G401 (cell line): ENCODE results near the gene COG5. TPM values are rescaled to one million over a fixed set of nuclear protein-coding genes. Genes with fewer than 3 reads are reported as not detected.

Experiments
- DNase-seq: peaks from one replicate; pipeline ENCODE4 v3.0.0-alpha.2; 2015; ENCODE audit warnings: low spot score
- in situ Hi-C: cut with HindIII; loops from 2 replicates; pipeline ENCODE4 v1.10.0; 2016; ENCODE audit warnings: low sequenced_read_pairs, mixed read lengths
- total RNA-seq: library from RNA; depleted of rRNA; stranded (reverse); fragments of >200 nt; shearing (Covaris generic); gene quantifications from 2 replicates; pipeline ENCODE4 v1.2.3, GENCODE V29; 2014

COG5 gene
- total RNA-seq, 1 experiment from 2014 or later = 65.3 TPM

- DNase-seq = no peak
- in situ Hi-C loops = no loop called here
Measured at GRCh38 chr7:107528461-107528860, 35.3 kb downstream of the COG5 start.

DNA sequence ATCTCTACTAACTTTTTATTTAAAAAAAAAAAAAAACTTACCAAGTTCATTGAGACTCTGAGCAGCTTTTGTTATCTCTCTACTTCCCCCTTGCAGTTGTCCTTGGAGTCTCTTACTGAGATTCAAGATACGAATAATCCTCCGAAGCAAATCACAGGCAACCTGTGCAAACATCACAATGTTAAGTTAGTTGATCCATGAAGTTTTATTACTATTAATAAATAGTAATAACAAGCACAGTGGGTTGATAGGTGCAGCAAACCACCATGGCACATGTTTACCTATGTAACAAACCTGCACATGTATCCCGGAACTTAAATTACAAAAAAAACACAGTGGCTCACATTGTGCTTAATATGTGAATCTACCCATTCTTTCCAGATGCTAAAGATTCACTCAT lies 36.5 kb downstream of the COG5 start:
- no peak for DNase-seq
- in situ Hi-C loops = no loop called here

DNA sequence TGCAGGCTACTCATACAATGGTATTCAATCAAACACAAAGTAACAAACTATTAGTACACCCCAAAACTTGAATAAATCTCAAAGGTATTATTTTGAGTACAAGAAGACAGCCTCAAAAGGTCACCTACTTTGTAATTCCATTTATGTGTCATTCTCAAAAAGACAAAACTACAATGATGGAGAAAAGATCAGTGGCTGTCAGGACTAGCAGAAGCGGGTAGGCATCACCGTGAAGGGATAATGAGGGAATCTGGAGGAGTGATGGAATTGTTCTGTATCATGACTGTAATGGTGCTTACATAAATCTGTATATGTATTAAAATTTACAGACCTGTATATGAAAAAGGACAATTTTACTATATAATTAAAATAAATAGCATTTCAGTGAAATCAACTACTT lies 37.0 kb downstream of the COG5 start:
- in situ Hi-C loops = no loop called here
- DNase-seq = no peak

DNA sequence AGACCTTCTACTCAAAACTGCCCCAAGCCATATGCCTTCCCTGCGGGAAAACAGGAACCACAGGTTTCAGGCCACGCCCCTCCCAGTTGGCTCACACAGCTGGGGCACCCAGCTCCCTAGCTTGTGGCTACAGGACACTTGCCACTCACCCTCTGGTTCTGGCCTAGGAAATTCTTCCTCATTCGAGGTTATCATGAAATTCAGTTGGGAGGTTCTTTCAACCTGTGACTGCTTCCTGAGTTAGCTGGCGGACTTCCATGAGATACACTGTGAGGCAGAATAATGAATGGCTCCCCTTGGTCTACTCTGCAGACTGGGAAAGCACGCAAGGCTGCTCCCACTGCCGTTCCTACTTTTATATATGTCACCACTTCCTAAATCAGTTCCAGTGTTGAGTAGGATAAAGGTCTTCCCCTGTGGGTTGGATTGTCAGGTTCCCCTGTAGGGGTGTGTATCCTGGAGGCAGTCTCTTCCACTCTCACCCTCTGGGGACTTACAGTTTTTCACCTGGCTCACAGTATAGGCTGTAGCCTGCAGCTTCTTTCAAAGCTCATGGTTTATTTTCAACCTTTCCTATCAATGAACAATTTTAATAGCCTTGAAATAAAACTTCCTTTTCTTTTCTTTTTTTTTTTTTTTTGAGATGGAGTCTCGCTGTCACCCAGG lies 56.9 kb downstream of the COG5 start:
- no peak for DNase-seq
- in situ Hi-C loops = no loop called here

- DNase-seq = no peak
- in situ Hi-C loops = no loop called here
Measured at GRCh38 chr7:107505997-107506673, 57.6 kb downstream of the COG5 start.

DNA sequence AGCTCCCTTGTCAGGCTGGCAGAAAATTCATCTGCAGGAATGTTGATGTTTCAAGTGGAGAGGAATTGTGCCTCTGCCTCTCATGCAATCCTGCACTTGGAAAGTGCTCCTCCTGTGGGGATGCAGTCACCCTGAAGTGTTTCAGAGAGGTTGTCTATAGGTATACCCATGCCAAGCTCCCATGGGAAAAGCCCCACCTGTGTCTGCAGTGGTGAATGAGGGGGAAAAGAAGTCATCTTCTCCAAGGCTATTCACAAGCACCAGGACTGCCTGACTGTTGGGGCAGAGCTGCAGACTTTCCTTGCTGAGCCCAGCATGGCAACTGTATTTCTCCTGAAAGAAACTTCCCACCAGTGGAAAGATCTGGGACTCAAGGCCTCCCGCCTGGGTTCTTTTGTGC lies 58.4 kb downstream of the COG5 start:
- in situ Hi-C loops = no loop called here
- no peak for DNase-seq

DNA sequence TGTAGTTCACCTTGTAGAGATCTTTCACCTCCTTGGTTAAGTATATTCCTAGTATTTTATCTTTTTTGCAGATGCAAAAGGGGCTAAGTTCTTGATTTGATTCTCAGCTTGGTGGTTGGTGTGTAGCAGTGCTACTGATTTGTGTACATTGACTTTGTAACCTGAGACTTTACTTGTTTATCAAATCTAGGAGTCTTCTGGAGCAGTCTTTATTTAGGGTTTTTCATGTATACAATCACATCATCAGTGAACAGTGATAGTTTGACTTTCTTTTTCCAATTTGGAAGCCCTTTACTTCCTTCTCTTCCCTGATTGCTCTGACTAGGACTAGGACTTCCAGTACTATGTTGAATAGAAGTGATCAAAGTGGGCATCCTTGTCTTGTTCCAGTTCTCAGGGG lies 60.0 kb downstream of the COG5 start:
- DNase-seq = no peak
- in situ Hi-C loops = no loop called here

DNA sequence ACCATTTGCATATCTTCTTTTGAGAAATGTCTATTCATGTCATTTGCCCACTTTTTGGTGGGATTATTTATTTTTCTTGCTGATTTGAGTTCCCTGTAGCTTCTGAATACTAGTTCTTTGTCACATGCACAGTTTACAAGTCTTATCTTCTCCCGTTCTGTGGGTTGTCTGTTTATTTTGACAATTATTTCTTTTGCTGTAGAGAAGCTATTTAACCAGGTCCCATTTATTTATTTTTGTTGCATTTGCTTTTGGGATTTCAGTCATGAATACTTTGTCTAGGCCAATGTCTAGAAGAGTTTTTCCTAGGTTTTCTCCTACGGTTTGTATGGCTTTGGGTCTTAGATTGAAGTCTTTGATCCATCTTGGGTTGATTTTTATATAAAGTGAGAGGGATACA lies 60.9 kb downstream of the COG5 start:
- in situ Hi-C loops = no loop called here
- DNase-seq = no peak

- in situ Hi-C loops = no loop called here
- DNase-seq = no peak
Measured at GRCh38 chr7:107502154-107502553, 61.6 kb downstream of the COG5 start.

GRCh38 chr7:107501593-107501992 lies 62.1 kb downstream of the COG5 start:
- in situ Hi-C loops = no loop called here
- peak; percentile 53 for DNase-seq

- no peak for DNase-seq
- in situ Hi-C loops = no loop called here
Measured at GRCh38 chr7:107499731-107500130, 64.0 kb downstream of the COG5 start.

- in situ Hi-C loops = no loop called here
- no peak for DNase-seq
Measured at GRCh38 chr7:107495516-107495915, 68.2 kb downstream of the COG5 start.

DNA sequence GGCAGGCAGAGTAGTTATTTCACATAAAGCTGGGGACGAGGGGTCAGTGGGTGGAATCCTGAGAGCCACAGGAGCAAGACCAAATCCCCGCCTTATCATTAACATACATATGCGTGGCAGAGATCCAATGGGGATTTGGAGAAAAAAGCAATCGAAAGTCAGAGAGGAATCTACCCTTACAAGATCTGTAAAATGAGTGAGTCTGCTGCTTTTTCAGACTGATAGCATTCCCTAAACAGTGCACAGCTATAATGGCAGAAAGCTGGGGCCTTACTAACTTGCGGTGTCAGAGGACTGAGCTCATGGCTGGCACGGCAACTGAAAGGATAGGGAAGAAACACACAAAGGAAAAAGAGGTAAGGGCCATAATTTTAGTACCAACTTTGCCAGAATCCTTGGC lies 68.8 kb downstream of the COG5 start:
- no peak for DNase-seq
- in situ Hi-C loops = no loop called here

GRCh38 chr7:107494315-107494751 lies 69.4 kb downstream of the COG5 start:
- in situ Hi-C loops = no loop called here
- DNase-seq = no peak

- in situ Hi-C loops = no loop called here
- no peak for DNase-seq
Measured at GRCh38 chr7:107492875-107493274, 70.8 kb downstream of the COG5 start.

DNA sequence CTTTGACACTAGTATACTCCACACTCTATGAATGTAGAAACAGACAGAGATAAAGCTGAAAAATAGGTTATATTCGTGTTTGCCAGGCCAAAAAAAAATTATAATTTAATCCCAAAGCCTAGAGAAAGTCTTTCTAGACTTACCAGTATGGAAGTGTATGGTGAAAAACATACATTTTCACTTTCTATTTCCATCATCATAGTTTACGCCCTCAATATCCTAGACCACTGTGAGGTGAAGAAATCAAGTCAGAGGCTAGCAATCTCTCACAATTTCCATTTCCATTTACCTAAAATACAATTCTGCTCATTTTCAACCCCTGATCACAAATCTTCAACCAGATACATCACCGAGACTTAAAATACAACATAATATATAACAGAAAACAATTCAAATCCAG lies 77.7 kb downstream of the COG5 start:
- in situ Hi-C loops = no loop called here
- DNase-seq = no peak

DNA sequence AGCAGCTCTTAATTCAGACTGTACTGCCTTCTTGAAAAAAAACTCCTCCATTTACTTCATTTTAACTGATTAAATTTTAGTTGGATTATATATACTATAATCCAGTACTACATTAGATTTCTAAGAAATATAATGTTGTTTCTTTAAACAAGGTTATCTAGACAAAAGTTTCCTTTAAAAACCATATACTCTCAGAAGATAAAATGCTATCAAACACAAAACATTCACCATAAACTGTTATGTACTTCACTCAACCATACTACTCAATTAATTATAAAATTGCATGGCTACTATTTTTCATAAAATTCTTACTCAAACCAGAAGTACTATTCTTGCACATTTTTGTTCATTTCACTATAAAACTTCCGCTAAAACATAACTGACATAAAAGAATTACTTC lies 81.1 kb downstream of the COG5 start:
- no peak for DNase-seq
- in situ Hi-C loops = no loop called here

GRCh38 chr7:107480932-107481331 lies 82.8 kb downstream of the COG5 start:
- in situ Hi-C loops = no loop called here
- peak; percentile 27 for DNase-seq

DNA sequence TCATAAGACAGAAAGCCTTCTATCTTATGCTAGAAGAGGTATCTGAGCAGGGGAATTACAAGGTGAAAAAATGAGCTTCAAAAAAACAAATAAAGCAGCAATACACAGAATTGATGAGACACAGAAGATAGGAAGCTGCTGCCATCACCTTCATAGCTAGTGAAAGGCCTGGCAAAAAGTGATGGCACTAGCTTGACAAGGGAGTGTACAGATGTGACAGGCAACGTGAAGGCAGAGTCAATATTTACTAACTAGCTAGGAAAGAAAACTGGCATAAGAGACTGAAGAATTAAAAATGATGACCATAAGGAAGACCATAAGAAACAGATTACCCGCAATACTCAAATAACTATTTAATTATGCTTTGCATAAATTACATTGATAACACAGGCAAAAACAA lies 84.4 kb downstream of the COG5 start:
- DNase-seq = peak; percentile 25
- in situ Hi-C loops = no loop called here

GRCh38 chr7:107474104-107474521 lies 89.6 kb downstream of the COG5 start:
- in situ Hi-C loops = no loop called here
- DNase-seq = peak; percentile 70

DNA sequence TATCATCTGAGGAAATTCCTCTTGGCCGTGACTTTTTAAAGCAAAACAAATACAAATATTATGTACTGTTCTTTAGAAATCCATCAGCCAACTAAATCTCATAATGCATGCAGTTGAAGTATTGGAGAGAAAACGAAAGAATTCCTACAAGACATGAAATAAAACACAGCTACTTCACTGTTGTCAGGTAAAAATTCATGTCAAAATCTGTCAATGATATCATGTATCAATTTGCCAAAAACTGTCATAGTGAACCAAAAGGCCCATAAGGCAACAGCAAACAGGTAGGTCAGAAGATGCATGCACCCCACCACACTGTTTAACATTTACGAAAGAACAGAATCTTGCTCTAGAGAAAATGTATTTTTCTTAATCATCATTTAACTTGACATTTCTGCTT lies 91.6 kb downstream of the COG5 start:
- in situ Hi-C loops = no loop called here
- peak; percentile 64 for DNase-seq
